Stimulated activated naive CD8-positive, alpha-beta T cell treated with anti-CD3 and anti-CD28 coated beads, Interleukin-15, amount 100 ng/mL, for 72 hours (primary cell): Measurements from ENCODE around the gene CHRNE.
A peak's percentile ranks its signal among the peaks of the same experiment; 100 is the strongest.

Experiments used
- ATAC-seq: fragments of 150-1000 bp; cut with Tn5 transposase; 2 replicates; pipeline ENCODE4 v1.10.0; 2021; ENCODE audit warnings: mild to moderate bottlenecking, moderate library complexity
- DNase-seq, 2 donors: peaks; one replicate each; pipeline ENCODE4 v3.0.0; 2021 to 2022
- H3K27ac Mint-ChIP-seq, 2 donors: one replicate each; pipeline ENCODE4 v1.8.0; 2022; ENCODE audit warnings: mild to moderate bottlenecking in 2 of 2, mixed read lengths in 2 of 2, moderate library complexity in 2 of 2
- H3K27me3 Mint-ChIP-seq: one replicate; pipeline ENCODE4 v1.8.0; 2022; ENCODE audit warnings: mixed read lengths
- H3K4me1 Mint-ChIP-seq: one replicate; pipeline ENCODE4 v1.8.0; 2022; ENCODE audit warnings: mild to moderate bottlenecking, mixed read lengths
- H3K4me3 Mint-ChIP-seq, 2 donors: one replicate each; pipeline ENCODE4 v1.8.0; 2022; ENCODE audit warnings: mild to moderate bottlenecking in 2 of 2, mixed read lengths in 2 of 2, moderate library complexity in 1 of 2
- H3K9me3 Mint-ChIP-seq, 2 donors: one replicate each; pipeline ENCODE4 v1.8.0; 2022; ENCODE audit warnings: mixed read lengths in 2 of 2

The CHRNE gene

GRCh38 chr17:4900231-4901107 is 2.4 kb downstream of the CHRNE start:
- peak; percentile 65 to 68 for DNase-seq

GRCh38 chr17:4899341-4900230 is 3.3 kb downstream of the CHRNE start, which contains the start of gene C17orf107:
Gene C17orf107, plus strand, starts transcription at chr17:4899536. Its CDS starts 227 bp downstream, at chr17:4899763.
- Mint-ChIP-seq H3K27me3 (no peaks in the 10 kb centered on the region), H3K27ac (peak within 1 kb of the TSS; percentile 94 to 98), H3K9me3 (no peaks in the 10 kb centered on the region), H3K4me3 (peak within 1 kb of the TSS; percentile 91 to 97), H3K4me1 (peaks cover 55% of the 10 kb centered on the region)
- DNase-seq (peak; percentile 96), ATAC-seq (peak; percentile 80)

More at GRCh38 chr17:4900231-4901107, 2.4 kb downstream of the CHRNE start:
- peak overlapping the region; percentile 94 to 98 for H3K27ac Mint-ChIP-seq
- peak; percentile 54 for ATAC-seq
- H3K9me3 Mint-ChIP-seq = no peaks in the 10 kb centered on the region
- H3K27me3 Mint-ChIP-seq = no peaks in the 10 kb centered on the region
- peak overlapping the region; percentile 91 to 97 for H3K4me3 Mint-ChIP-seq
- H3K4me1 Mint-ChIP-seq = peaks cover 55% of the 10 kb centered on the region

DNA sequence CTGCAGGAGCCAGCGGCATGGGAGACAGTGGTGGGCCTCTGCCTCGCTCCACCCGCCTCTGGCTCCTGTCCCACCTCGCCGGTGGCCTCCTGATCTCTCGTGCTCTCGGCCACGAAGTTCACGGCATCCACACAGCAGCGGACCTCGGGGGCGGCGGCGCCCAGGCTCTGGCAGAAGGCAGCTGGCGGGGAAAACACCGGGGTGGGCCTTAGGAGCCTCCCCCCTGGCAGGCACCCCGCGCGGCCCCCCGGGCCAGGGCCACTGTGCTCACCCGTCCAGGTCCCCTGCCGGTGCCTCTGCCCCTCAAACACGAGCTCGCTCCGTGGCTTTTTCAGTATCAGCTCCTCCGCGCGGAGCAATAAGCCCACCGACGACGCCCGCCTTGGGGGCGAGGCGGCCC is 4.0 kb downstream of the CHRNE start:
- no peaks in the 10 kb centered on the region for H3K9me3 Mint-ChIP-seq
- peaks cover 50% of the 10 kb centered on the region for H3K4me1 Mint-ChIP-seq
- peak overlapping the region; percentile 91 to 97 for H3K4me3 Mint-ChIP-seq
- no peak overlapping the region for H3K27ac Mint-ChIP-seq
- DNase-seq (no peak), ATAC-seq (peak; percentile 10)
- H3K27me3 Mint-ChIP-seq = no peaks in the 10 kb centered on the region

DNA sequence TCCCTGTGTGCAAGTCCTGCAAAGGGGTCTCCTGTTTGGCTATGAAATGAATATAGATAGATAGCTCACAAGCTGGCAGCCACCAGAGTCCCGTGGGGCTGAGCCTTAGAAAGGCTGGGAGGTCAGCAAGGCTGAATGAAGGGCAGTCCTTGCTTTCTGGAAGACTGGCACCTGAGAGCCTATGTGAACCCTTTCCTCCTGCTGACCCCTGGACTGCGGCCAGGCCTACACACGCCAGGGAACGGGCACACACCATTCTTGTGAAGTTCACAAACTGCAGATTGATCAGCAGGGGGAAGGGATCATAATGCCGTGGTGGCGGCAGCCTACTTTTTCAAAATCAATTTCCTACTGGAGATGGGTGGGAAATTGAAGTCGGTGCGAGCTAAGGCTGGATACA is 4.5 kb downstream of the CHRNE start:
- Mint-ChIP-seq H3K4me3 (peak overlapping the region; percentile 35 to 72), H3K27ac (no peak overlapping the region), H3K27me3 (no peaks in the 10 kb centered on the region), H3K9me3 (no peaks in the 10 kb centered on the region), H3K4me1 (peaks cover 44% of the 10 kb centered on the region)
- ATAC-seq (no peak), DNase-seq (no peak)

GRCh38 chr17:4897785-4898184 is 5.1 kb downstream of the CHRNE start:
- no peaks in the 10 kb centered on the region for H3K27me3 Mint-ChIP-seq
- H3K9me3 Mint-ChIP-seq = no peaks in the 10 kb centered on the region
- no peak overlapping the region for H3K27ac Mint-ChIP-seq
- no peak for DNase-seq
- H3K4me3 Mint-ChIP-seq = no peak overlapping the region
- H3K4me1 Mint-ChIP-seq = peaks cover 39% of the 10 kb centered on the region
- no peak for ATAC-seq

- Mint-ChIP-seq H3K27ac (peak overlapping the region in 1 of 2 donors; percentile 85), H3K4me1 (peaks cover 33% of the 10 kb centered on the region), H3K27me3 (no peaks in the 10 kb centered on the region), H3K4me3 (no peak overlapping the region), H3K9me3 (no peaks in the 10 kb centered on the region)
- DNase-seq (no peak), ATAC-seq (no peak)
Observed at GRCh38 chr17:4897198-4897687, 5.7 kb downstream of the CHRNE start.

- Mint-ChIP-seq H3K4me3 (no peak overlapping the region), H3K27ac (no peak overlapping the region), H3K9me3 (no peaks in the 10 kb centered on the region), H3K27me3 (no peaks in the 10 kb centered on the region), H3K4me1 (peaks cover 27% of the 10 kb centered on the region)
- ATAC-seq = no peak
- DNase-seq = no peak
Observed at GRCh38 chr17:4896332-4897197, 6.3 kb downstream of the CHRNE start.

DNA sequence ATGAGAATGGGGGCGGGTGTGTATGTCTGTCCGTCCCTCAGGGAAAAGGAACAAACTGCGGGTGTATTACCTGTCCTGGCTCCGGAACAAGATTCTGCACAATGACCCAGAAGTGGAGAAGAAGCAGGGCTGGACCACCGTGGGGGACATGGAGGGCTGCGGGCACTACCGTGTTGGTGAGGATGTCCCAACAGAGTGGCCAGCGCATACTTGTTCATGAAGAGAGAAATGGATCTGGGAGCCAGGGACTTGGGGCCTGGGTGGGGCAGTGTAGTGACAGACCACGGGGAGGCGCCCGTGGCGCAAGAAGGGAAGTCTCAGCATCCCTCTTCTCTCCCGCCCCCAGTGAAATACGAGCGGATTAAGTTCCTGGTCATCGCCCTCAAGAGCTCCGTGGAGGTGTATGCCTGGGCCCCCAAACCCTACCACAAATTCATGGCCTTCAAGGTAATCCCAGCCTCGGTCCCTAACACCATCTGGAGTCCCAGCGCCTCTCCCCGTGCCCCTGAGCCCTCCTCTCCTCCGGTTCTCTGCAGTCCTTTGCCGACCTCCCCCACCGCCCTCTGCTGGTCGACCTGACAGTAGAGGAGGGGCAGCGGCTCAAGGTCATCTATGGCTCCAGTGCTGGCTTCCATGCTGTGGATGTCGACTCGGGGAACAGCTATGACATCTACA is 7.1 kb downstream of the CHRNE start:
- ATAC-seq (no peak), DNase-seq (no peak)
- peaks cover 22% of the 10 kb centered on the region for H3K4me1 Mint-ChIP-seq
- H3K27me3 Mint-ChIP-seq = no peaks in the 10 kb centered on the region
- H3K4me3 Mint-ChIP-seq = no peak overlapping the region
- H3K9me3 Mint-ChIP-seq = no peaks in the 10 kb centered on the region
- peak overlapping the region in 1 of 2 donors; percentile 74 for H3K27ac Mint-ChIP-seq

DNA sequence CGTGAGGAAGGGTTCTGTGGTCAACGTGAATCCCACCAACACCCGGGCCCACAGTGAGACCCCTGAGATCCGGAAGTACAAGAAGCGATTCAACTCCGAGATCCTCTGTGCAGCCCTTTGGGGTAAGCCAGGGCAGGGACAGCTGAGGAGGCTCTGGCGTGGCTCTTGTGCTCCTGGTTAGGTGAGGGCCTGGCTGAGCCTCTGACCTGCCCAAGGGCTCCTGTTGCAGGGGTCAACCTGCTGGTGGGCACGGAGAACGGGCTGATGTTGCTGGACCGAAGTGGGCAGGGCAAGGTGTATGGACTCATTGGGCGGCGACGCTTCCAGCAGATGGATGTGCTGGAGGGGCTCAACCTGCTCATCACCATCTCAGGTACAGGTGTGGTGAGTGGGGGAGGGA is 7.8 kb downstream of the CHRNE start:
- Mint-ChIP-seq H3K4me3 (no peak overlapping the region), H3K27ac (no peak overlapping the region), H3K9me3 (no peaks in the 10 kb centered on the region), H3K27me3 (no peaks in the 10 kb centered on the region), H3K4me1 (peaks cover 17% of the 10 kb centered on the region)
- ATAC-seq (no peak), DNase-seq (no peak)

- Mint-ChIP-seq H3K4me3 (no peak overlapping the region), H3K4me1 (peaks cover 7% of the 10 kb centered on the region), H3K27ac (peak overlapping the region in 1 of 2 donors; percentile 74), H3K9me3 (no peaks in the 10 kb centered on the region), H3K27me3 (no peaks in the 10 kb centered on the region)
- peak; percentile 13 for ATAC-seq
- DNase-seq = no peak
Observed at GRCh38 chr17:4893721-4894560, 9.0 kb downstream of the CHRNE start.

DNA sequence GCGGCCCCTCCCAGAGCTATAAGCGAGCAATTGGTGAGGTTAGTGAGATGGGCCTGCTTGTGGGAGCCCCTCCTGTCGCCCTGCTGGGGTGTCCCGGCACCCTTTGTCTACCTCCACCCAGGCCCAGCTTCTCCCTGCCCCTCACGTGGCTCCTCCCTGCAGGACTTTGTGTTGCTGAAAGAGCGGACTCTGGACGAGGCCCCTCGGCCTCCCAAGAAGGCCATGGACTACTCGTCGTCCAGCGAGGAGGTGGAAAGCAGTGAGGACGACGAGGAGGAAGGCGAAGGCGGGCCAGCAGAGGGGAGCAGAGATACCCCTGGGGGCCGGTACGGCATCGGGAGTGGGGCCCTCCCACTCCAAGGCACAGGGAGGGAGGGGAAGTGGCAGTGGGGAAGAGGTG is 9.6 kb downstream of the CHRNE start:
- no peaks in the 10 kb centered on the region for H3K9me3 Mint-ChIP-seq
- DNase-seq (no peak), ATAC-seq (no peak)
- no peaks in the 10 kb centered on the region for H3K27me3 Mint-ChIP-seq
- H3K27ac Mint-ChIP-seq = no peak overlapping the region
- no peak overlapping the region for H3K4me3 Mint-ChIP-seq
- peaks cover 2% of the 10 kb centered on the region for H3K4me1 Mint-ChIP-seq

DNA sequence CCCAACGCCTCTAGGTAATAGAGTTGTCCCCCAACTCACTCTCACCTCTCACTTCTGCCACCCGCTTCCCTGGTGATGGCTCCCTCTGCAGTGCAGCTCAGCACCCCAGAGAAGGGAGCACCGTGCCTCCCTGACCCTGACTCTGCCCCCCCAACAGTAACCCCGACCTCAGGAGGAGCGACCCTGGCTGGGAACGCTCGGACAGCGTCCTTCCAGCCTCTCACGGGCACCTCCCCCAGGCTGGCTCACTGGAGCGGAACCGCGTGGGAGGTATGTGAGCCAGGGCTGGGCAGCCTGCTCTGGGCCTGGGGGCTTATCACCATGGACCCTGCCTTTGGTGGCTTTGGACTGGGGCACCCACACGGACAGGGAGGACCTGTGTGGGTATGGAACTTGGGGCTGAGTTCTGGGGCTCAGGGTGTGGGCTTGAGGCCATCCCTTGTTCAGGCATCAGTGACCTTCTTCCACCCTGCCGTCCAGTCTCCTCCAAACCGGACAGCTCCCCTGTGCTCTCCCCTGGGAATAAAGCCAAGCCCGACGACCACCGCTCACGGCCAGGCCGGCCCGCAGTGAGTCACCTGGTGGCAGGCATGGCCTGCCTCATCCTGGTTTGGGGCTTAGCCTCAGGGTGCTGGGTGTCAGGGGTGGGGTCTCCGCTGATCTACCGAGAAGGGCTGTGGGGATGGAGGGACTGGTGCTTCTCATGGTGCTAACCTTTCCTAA is 10.2 kb downstream of the CHRNE start:
- ATAC-seq = no peak
- H3K9me3 Mint-ChIP-seq = no peaks in the 10 kb centered on the region
- H3K4me1 Mint-ChIP-seq = no peaks in the 10 kb centered on the region
- no peak for DNase-seq
- no peak overlapping the region for H3K4me3 Mint-ChIP-seq
- H3K27ac Mint-ChIP-seq = no peak overlapping the region
- no peaks in the 10 kb centered on the region for H3K27me3 Mint-ChIP-seq
